ENCODE measurements around the gene CAPN13. TPM values are rescaled to one million over a fixed set of nuclear protein-coding genes. Genes with fewer than 3 reads are reported as not detected.

The CAPN13 gene
- total RNA-seq, 1 experiment from 2014 or later, result 5.7 TPM

DNA sequence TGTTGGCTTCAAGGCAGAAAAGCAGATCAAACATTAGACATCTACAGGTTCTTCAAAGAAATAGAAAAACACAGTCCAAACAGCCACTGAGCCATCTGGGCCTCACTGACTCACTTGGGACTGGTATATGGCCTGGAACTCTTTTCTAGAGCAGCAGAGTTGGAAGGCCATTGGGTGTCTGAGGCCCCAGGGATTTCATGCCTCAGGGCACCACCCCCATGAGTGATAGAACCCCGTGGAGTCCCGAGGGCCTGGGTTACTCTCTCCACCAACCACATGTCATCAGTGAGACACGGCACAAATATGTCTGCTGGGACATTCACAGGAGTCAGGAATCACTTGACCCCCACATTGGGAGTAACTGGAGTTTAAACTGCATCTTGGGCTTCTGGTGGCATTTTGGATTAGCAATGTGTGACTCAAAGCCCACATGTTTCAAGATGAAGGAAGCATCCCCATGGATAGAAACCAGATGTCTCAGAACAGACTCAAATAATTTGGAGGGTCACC, 44.0 kb downstream of the CAPN13 start:
- H2BK12ac ChIP-seq (ENCODE audit: insufficient read length, low read depth, low read length), result no peak overlapping the region
- TF ChIP-seq, protein P1, sequence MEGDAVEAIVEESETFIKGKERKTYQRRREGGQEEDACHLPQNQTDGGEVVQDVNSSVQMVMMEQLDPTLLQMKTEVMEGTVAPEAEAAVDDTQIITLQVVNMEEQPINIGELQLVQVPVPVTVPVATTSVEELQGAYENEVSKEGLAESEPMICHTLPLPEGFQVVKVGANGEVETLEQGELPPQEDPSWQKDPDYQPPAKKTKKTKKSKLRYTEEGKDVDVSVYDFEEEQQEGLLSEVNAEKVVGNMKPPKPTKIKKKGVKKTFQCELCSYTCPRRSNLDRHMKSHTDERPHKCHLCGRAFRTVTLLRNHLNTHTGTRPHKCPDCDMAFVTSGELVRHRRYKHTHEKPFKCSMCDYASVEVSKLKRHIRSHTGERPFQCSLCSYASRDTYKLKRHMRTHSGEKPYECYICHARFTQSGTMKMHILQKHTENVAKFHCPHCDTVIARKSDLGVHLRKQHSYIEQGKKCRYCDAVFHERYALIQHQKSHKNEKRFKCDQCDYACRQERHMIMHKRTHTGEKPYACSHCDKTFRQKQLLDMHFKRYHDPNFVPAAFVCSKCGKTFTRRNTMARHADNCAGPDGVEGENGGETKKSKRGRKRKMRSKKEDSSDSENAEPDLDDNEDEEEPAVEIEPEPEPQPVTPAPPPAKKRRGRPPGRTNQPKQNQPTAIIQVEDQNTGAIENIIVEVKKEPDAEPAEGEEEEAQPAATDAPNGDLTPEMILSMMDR (conservative IDR thresholded peaks at IDR 0.05), result no peak
- no peaks in the 10 kb centered on the region for H3K4me1 ChIP-seq (ENCODE audit: insufficient read depth, low read length)
- Mint-ChIP-seq H3K9me3 (no peaks in the 10 kb centered on the region; a peak in 1 of 5 replicates), H3K4me3 (no peak overlapping the region), H3K27me3 (ENCODE audit: low read depth) (peaks cover 2% of the 10 kb centered on the region; the same call in 1 of the 2 replicates), H3K36me3 (ENCODE audit: insufficient read depth in 1 of 3, low read depth in 3 of 3) (no peaks in the 10 kb centered on the region), H3K27ac (peak overlapping the region in 1 of 3 experiments; percentile 77; a peak in 1 of 7 replicates), H3K4me1 (peaks cover 0 to 14% of the 10 kb centered on the region in 2 experiments)
- H3T11ph ChIP-seq (ENCODE audit: low read length), result no peak overlapping the region
- no peaks in the 10 kb centered on the region for H3K23me2 ChIP-seq (ENCODE audit: insufficient read length, low read depth, low read length, poor library complexity, severe bottlenecking)
- no peaks in the 10 kb centered on the region for H3K79me2 ChIP-seq (ENCODE audit: insufficient read depth, low read length)
- no peak overlapping the region for H2AK5ac ChIP-seq (ENCODE audit: insufficient read length, low read length)
- no peak overlapping the region for H2BK15ac ChIP-seq (ENCODE audit: low read depth, low read length)
- no peak overlapping the region for H2BK5ac ChIP-seq (ENCODE audit: insufficient read length, low read length)
- no peaks in the 10 kb centered on the region for H3K79me1 ChIP-seq (ENCODE audit: insufficient read depth, low read depth, low read length, poor library complexity, severe bottlenecking)
- no peak overlapping the region for H3K9ac ChIP-seq (ENCODE audit: extremely low read depth, insufficient read length, low read length)
- no peak overlapping the region for H3K56ac ChIP-seq (ENCODE audit: insufficient read length, low read depth, low read length)
- H3K4me2 ChIP-seq (ENCODE audit: insufficient read depth, insufficient read length, low read length), result no peak overlapping the region
- H3K9me3 ChIP-seq (ENCODE audit: control insufficient read depth, low read depth, low read length), result no peaks in the 10 kb centered on the region
- H3K18ac ChIP-seq (ENCODE audit: insufficient read length, low read depth, low read length), result no peak overlapping the region
- no peak for DNase-seq
- H3K4ac ChIP-seq (ENCODE audit: low read depth, low read length), result no peak overlapping the region
- no peak overlapping the region for H3K27ac ChIP-seq (ENCODE audit: insufficient read length, low read depth, low read length)
- no peak overlapping the region for H2AFZ ChIP-seq (ENCODE audit: low read length)
- no peak overlapping the region for H4K8ac ChIP-seq (replicated peaks; ENCODE audit: insufficient read length, low read depth, low read length)
- no peak overlapping the region for H2BK20ac ChIP-seq (ENCODE audit: low read depth, low read length, poor library complexity, severe bottlenecking)
- H4K91ac ChIP-seq (ENCODE audit: insufficient read length, low read depth, low read length), result no peak overlapping the region
- no peak overlapping the region for H4K5ac ChIP-seq (ENCODE audit: insufficient read length, low read depth, low read length)
- no peaks in the 10 kb centered on the region for H4K20me1 ChIP-seq (ENCODE audit: control insufficient read depth, insufficient read depth, insufficient read length)
- no peak overlapping the region for H3K23ac ChIP-seq (ENCODE audit: insufficient read length, low read depth, low read length)
- H3K14ac ChIP-seq (ENCODE audit: insufficient read depth, low read length), result no peak overlapping the region
- H3K27me3 ChIP-seq (ENCODE audit: insufficient read depth, low read length), result no peaks in the 10 kb centered on the region
- WGBS (ENCODE audit: extremely low coverage, insufficient read length, low lambda C conversion rate), result no CpG with 5 or more reads among the region's 3 CpGs
- H2BK120ac ChIP-seq (ENCODE audit: low read depth, low read length, poor library complexity, severe bottlenecking), result no peak overlapping the region
